ENCODE measurements around the gene NACA2. TPM values are rescaled to one million over a fixed set of nuclear protein-coding genes. Genes with fewer than 3 reads are reported as not detected.

NACA2 gene
- total and polyA plus RNA-seq, 2 of the 8 experiments (the other 6 are each of a cell fraction or from before 2014, with no cell fraction given), result not detected

- H2BK5ac ChIP-seq (ENCODE audit: low read depth, low read length), result no peak overlapping the region
- no peak overlapping the region for H2BK120ac ChIP-seq (replicated peaks; ENCODE audit: low read depth, low read length)
- H3K56ac ChIP-seq (replicated peaks; ENCODE audit: insufficient read length, low read depth, low read length), result no peak overlapping the region
- TF ChIP-seq ATF2 (IDR thresholded peaks at IDR 0.05; ENCODE audit: low read length) (no peak), E2F6 (IDR thresholded peaks at IDR 0.05) (no peak), KDM5A (IDR thresholded peaks at IDR 0.05; ENCODE audit: low read length) (no peak), HDAC6 (IDR thresholded peaks at IDR 0.05; ENCODE audit: low read depth, low read length) (no peak), ASH2L (IDR thresholded peaks at IDR 0.05; ENCODE audit: low read length) (no peak), MAX (IDR thresholded peaks at IDR 0.05) (no peak), YY1 (IDR thresholded peaks at IDR 0.05; ENCODE audit: low read depth, low read length) (no peak), SRF (IDR thresholded peaks at IDR 0.05; ENCODE audit: low read depth, low read length) (no peak), CBX8 (IDR thresholded peaks at IDR 0.05; ENCODE audit: borderline replicate concordance, low read depth, low read length) (no peak)
- H3K36me3 ChIP-seq (ENCODE audit: control insufficient read depth in 2 of 4, insufficient read depth in 4 of 4, low read length in 3 of 4), result no peaks in the 10 kb centered on the region
- H2AK5ac ChIP-seq (ENCODE audit: low read depth, low read length), result no peak overlapping the region
- H3K27me3 ChIP-seq (replicated peaks in 1 of 4; ENCODE audit: control insufficient read depth in 3 of 4, extremely low read depth in 1 of 4, insufficient read depth in 3 of 4, low read length in 3 of 4), result no peaks in the 10 kb centered on the region
- H4K91ac ChIP-seq (replicated peaks; ENCODE audit: insufficient read length, low read length), result no peak overlapping the region
- H2AFZ ChIP-seq (ENCODE audit: low read length), result no peak overlapping the region
- no peaks in the 10 kb centered on the region for H3K79me2 ChIP-seq (ENCODE audit: control insufficient read depth in 1 of 2, insufficient read depth in 2 of 2, low read length in 2 of 2)
- no peaks in the 10 kb centered on the region for H3K4me1 ChIP-seq (replicated peaks in 1 of 4; ENCODE audit: control insufficient read depth in 3 of 4, insufficient read depth in 4 of 4, low read length in 3 of 4)
- no peak overlapping the region for H3K9ac ChIP-seq (replicated peaks in 1 of 4; ENCODE audit: extremely low read depth in 1 of 4, low read depth in 3 of 4, low read length in 3 of 4)
- H2BK20ac ChIP-seq (ENCODE audit: low read length), result no peak overlapping the region
- 71% methylated on average over 4 of the region's 4 CpGs; no CpG with 5 or more reads in 1 of the 2 experiments for WGBS, 2 experiments (ENCODE audit: extremely low coverage in 1 of 2, insufficient coverage in 1 of 2, insufficient read length in 1 of 2, insufficient replicate concordance in 2 of 2, low coverage in 1 of 2, low lambda C conversion rate in 2 of 2, missing lambda C conversion rate in 1 of 2)
- FAIRE-seq (no peak), DNase-seq (ENCODE audit: low read depth in 1 of 2, low spot score in 2 of 2) (no peak)
- H2BK15ac ChIP-seq (ENCODE audit: low read length), result no peak overlapping the region
- no peaks in the 10 kb centered on the region for H4K20me1 ChIP-seq (replicated peaks in 1 of 2; ENCODE audit: control insufficient read depth in 1 of 2, insufficient read depth in 2 of 2, low read length in 2 of 2)
- no peak overlapping the region for H3K27ac ChIP-seq (ENCODE audit: low read depth, low read length)
- no peak overlapping the region for H4K5ac ChIP-seq (ENCODE audit: insufficient read length, low read depth, low read length)
- H3K4me3 ChIP-seq (ENCODE audit: extremely low read depth in 1 of 4, insufficient read depth in 2 of 4, low read depth in 3 of 4, low read length in 4 of 4), result no peak overlapping the region
- H3K14ac ChIP-seq (ENCODE audit: insufficient read length), result no peak overlapping the region
- ChIA-PET POLR2A (ENCODE audit: partially characterized antibody) (no interaction called here), CTCF (ENCODE audit: partially characterized antibody) (interaction anchor here (0.7 kb wide), 1 partner anchor 139 kb away, joined by 3 read pairs; no protein-coding TSS in a partner anchor)
- no peak overlapping the region for H3K4me2 ChIP-seq (ENCODE audit: insufficient read depth in 1 of 2, low read depth in 2 of 2, low read length in 2 of 2)
- H3K4ac ChIP-seq (replicated peaks; ENCODE audit: insufficient read length, low read depth, low read length), result no peak overlapping the region
- no peak overlapping the region for H2BK12ac ChIP-seq (ENCODE audit: low read depth, low read length)
- no peaks in the 10 kb centered on the region for H3K79me1 ChIP-seq (ENCODE audit: low read depth, low read length)
- no peak overlapping the region for H4K8ac ChIP-seq (ENCODE audit: extremely low read depth, insufficient read depth, low read length)
- H3K23ac ChIP-seq (ENCODE audit: insufficient read length), result no peak overlapping the region
- no peak overlapping the region for H3K18ac ChIP-seq (ENCODE audit: extremely low read depth, low read length)
- H3K23me2 ChIP-seq (ENCODE audit: low read depth, low read length), result no peaks in the 10 kb centered on the region
- H3K9me3 ChIP-seq (ENCODE audit: insufficient read depth in 2 of 2, low read depth in 1 of 2, low read length in 1 of 2), result 0 out of 4 replicates have a peak, but pooled peaks cover 0 to 2% of the 10 kb centered on the region in 2 experiments
Observed at GRCh38 chr17:61565213-61565612, 25.8 kb downstream of the NACA2 start.
